Thyroid gland (tissue), 4 donors: ENCODE data around the gene HBG1. TPM values are rescaled to one million over a fixed set of nuclear protein-coding genes. Genes with fewer than 3 reads are reported as not detected.

Experiments used
- DNase-seq, 2 donors: peaks; one replicate each; pipeline ENCODE4 v3.0.0-alpha.2; 2019
- H3K27ac ChIP-seq, 3 donors: fragments of 200-600 bp; sonication (generic); 1 replicate in 2 of 3; 2 replicates in 1 of 3; pipeline ENCODE4 v1.5.1; 2016 to 2019; ENCODE audit warnings: mild to moderate bottlenecking in 1 of 3, moderate library complexity in 1 of 3
- H3K27me3 ChIP-seq: fragments of 200-600 bp; sonication (generic); one replicate; pipeline ENCODE4 v1.5.1; 2019
- H3K36me3 ChIP-seq, 2 donors: fragments of 200-600 bp; sonication (generic); one replicate each; pipeline ENCODE4 v1.5.1; 2016 to 2019
- H3K4me1 ChIP-seq, 2 donors: fragments of 200-600 bp; sonication (generic); one replicate each; pipeline ENCODE4 v1.5.1; 2017 to 2019
- H3K4me3 ChIP-seq, 3 donors: fragments of 200-600 bp; sonication (generic); replicated peaks in 1 of 3; 1 replicate in 2 of 3; 2 replicates in 1 of 3; pipeline ENCODE4 v1.5.1; 2016; ENCODE audit warnings: mild to moderate bottlenecking in 1 of 3
- H3K9me3 ChIP-seq: fragments of 200-600 bp; sonication (generic); one replicate; pipeline ENCODE4 v1.5.1; 2017
- POLR2A ChIP-seq, 2 donors: fragments of 450-650 bp; IDR thresholded peaks; one replicate each; pipeline ENCODE4 v1.6.1; 2017; ENCODE audit warnings: antibody characterized with exemption in 2 of 2, mild to moderate bottlenecking in 2 of 2, moderate library complexity in 1 of 2
- WGBS, 2 donors: methylation state at CpG; one replicate each; pipeline ENCODE4 v1.1.5; 2017; 5-methylcytosine and 5-hydroxymethylcytosine counted together
- intact Hi-C: fragments of 100-400 bp; cut with DNase I; formaldehyde crosslinking; loops from one replicate; pipeline ENCODE4 v1.15.1; 2023
- total RNA-seq, 4 donors: library from RNA; depleted of rRNA; stranded (reverse); fragments of >200 nt; gene quantifications; one replicate each; pipeline ENCODE4 v1.2.3, GENCODE V29; 2016
- TF ChIP-seq, protein P1 (sequence below), 6 experiments: fragments of 200-600 bp in 3 of 6; fragments of 450-650 bp in 3 of 6; sonication (generic) in 3 of 6; IDR thresholded peaks; one replicate each; pipeline ENCODE4 v1.5.1; 2016 to 2019; ENCODE audit warnings: antibody characterized with exemption in 6 of 6, mild to moderate bottlenecking in 2 of 6, inconsistent platforms in 1 of 6, moderate library complexity in 1 of 6

Gene HBG1
- total RNA-seq, 4 donors from 2014 or later, result not detected

DNA sequence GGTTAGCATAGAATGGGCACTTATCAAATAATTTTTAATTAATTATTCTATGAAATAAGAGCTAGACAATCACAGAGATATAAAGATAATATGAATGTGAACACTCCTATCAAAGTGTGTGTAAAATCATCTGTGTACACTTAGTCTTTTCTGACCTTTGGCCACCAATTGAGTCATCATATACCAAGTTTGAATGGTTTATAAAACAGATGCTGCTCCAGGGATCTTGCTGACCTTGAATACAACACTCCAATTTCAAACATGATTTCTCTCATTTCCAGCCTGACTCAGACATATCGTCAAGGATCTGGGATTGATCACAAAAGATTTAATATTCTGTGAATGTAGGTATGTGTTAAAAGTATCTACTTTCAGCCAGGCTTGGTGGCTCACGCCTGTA, 46.3 kb downstream of the HBG1 start:
- intact Hi-C loops, result no loop called here
- no peak overlapping the region for H3K27ac ChIP-seq

DNA sequence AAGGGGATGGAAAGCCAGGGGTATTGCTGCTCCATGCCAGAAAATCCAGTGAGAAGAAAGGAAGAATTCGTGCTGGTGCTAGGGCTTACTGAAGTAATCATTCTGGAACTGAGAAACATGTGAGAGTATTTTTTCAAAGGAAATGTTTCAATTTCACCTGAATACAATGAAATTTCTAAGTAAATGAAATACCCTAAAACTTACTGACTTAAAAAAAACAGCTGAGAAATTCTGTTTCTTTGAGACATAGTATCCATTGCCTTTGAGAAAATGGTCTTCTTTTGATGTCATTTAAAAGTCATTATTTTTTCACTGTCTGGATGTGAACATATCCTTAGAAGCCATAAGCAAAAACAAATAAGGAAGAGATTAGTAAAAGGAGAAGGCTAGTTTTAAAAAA, 49.1 kb downstream of the HBG1 start, which contains the start of gene OR51V1:
OR51V1 (minus strand) TSS at position 101 of the 400 bp plus-strand sequence; CDS start at position 101, 0 bp downstream.
- Histone ChIP-seq H3K27me3 (no peaks in the 10 kb centered on the region), H3K4me3 (no peak within 1 kb of the TSS), H3K4me1 (no peaks in the 10 kb centered on the region), H3K27ac (no peak within 1 kb of the TSS), H3K9me3 (no peaks in the 10 kb centered on the region), H3K36me3 (no peaks in the 10 kb centered on the region)
- intact Hi-C loops, result no loop called here
- 74 to 85% methylated on average over 1 of the region's 1 CpG for WGBS, 2 donors
- TF ChIP-seq, protein P1, sequence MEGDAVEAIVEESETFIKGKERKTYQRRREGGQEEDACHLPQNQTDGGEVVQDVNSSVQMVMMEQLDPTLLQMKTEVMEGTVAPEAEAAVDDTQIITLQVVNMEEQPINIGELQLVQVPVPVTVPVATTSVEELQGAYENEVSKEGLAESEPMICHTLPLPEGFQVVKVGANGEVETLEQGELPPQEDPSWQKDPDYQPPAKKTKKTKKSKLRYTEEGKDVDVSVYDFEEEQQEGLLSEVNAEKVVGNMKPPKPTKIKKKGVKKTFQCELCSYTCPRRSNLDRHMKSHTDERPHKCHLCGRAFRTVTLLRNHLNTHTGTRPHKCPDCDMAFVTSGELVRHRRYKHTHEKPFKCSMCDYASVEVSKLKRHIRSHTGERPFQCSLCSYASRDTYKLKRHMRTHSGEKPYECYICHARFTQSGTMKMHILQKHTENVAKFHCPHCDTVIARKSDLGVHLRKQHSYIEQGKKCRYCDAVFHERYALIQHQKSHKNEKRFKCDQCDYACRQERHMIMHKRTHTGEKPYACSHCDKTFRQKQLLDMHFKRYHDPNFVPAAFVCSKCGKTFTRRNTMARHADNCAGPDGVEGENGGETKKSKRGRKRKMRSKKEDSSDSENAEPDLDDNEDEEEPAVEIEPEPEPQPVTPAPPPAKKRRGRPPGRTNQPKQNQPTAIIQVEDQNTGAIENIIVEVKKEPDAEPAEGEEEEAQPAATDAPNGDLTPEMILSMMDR (IDR thresholded peaks at IDR 0.05), result no peak
- TF ChIP-seq POLR2A (IDR thresholded peaks at IDR 0.05), result no peak
- DNase-seq, result no peak

More for the DNA sequence above, 46.3 kb downstream of the HBG1 start:
- no peaks in the 10 kb centered on the region for H3K36me3 ChIP-seq
- DNase-seq, result no peak
- H3K27me3 ChIP-seq, result no peaks in the 10 kb centered on the region
- TF ChIP-seq POLR2A (IDR thresholded peaks at IDR 0.05), result no peak
- TF ChIP-seq, protein P1 (IDR thresholded peaks at IDR 0.05), result no peak
- no peaks in the 10 kb centered on the region for H3K9me3 ChIP-seq
- no peak overlapping the region for H3K4me3 ChIP-seq
- H3K4me1 ChIP-seq, result no peaks in the 10 kb centered on the region
- 89 to 90% methylated on average over 2 of the region's 2 CpGs for WGBS, 2 donors

DNA sequence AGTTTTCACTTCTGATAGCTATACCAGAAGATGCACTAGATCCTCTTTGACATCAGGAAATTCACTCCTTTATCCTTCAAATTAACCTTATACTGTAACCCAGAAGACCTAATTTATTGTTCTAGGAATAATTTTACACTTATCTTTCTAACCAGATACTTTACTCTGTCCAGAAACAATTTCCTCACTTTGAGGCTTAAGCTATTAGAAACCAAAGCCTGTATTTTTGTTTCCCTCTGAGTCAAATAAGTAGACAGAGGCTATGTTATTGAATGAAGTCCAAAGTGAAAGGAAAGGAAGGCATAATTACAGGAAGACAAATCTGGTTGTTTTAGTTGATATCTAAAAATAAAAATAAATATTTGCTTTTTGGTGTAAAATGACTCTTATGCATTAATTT, 51.4 kb downstream of the HBG1 start:
- H3K27ac ChIP-seq, result no peak overlapping the region
- no peaks in the 10 kb centered on the region for H3K27me3 ChIP-seq
- TF ChIP-seq, protein P1 (IDR thresholded peaks at IDR 0.05), result no peak
- TF ChIP-seq POLR2A (IDR thresholded peaks at IDR 0.05), result no peak
- no peak for DNase-seq
- intact Hi-C loops, result no loop called here
- no peaks in the 10 kb centered on the region for H3K36me3 ChIP-seq
- no peak overlapping the region for H3K4me3 ChIP-seq
- H3K4me1 ChIP-seq, result no peaks in the 10 kb centered on the region
- no peaks in the 10 kb centered on the region for H3K9me3 ChIP-seq

Other genes with a start within 250 kb of the HBG1 start
- not detected for gene OR52J3, start 203.3 kb downstream of the HBG1 start, total RNA-seq
- not detected for gene OR52E2, start 190.2 kb downstream of the HBG1 start, total RNA-seq
- not detected for gene OR52E1, start 180.3 kb downstream of the HBG1 start, total RNA-seq
- gene OR52A5, start 111.5 kb downstream of the HBG1 start, total RNA-seq, result not detected
- not detected for gene OR52A1, start 95.1 kb downstream of the HBG1 start, total RNA-seq
- gene OR51V1, start 49.2 kb downstream of the HBG1 start, total RNA-seq, result not detected
- 100 to 1,000 TPM in 2 of 4 donors, 10 to 100 TPM in 1, 1 to 10 TPM in 1; 2.5 to 214 (median 107) TPM for gene HBB, start 22.8 kb downstream of the HBG1 start, total RNA-seq
- 1 to 10 TPM in 1 of 4 donors, not detected in 3; 1.0 TPM for gene HBD, start 15.4 kb downstream of the HBG1 start, total RNA-seq
- not detected for gene HBG2, start 4.9 kb upstream of the HBG1 start, total RNA-seq
- gene HBE1, start 20.1 kb upstream of the HBG1 start, total RNA-seq, result 1 to 10 TPM in 1 of 4 donors, not detected in 3; 1.2 TPM
- gene OR51B4, start 52.1 kb upstream of the HBG1 start, total RNA-seq, result not detected
- not detected for gene OR51B2, start 74.4 kb upstream of the HBG1 start, total RNA-seq
- gene OR51B5, start 93.7 kb upstream of the HBG1 start, total RNA-seq, result 1 to 10 TPM in 1 of 4 donors, under 1 TPM in 1, not detected in 2; 0.78 to 1.2 TPM
- gene OR51B6, start 101.7 kb upstream of the HBG1 start, total RNA-seq, result not detected
- gene OR51M1, start 134.0 kb upstream of the HBG1 start, total RNA-seq, result not detected
- not detected for gene OR51Q1, start 172.3 kb upstream of the HBG1 start, total RNA-seq
- gene OR51I1, start 191.7 kb upstream of the HBG1 start, total RNA-seq, result under 1 TPM in 2 of 4 donors, not detected in 2; 0.33 to 0.93 TPM
- not detected for gene OR51I2, start 199.5 kb upstream of the HBG1 start, total RNA-seq
- not detected for gene OR52D1, start 238.8 kb upstream of the HBG1 start, total RNA-seq